CD14-positive monocyte (primary cell): ENCODE data around the gene PKNOX2. TPM values are rescaled to one million over a fixed set of nuclear protein-coding genes. Genes with fewer than 3 reads are reported as not detected.

Experiments
- DNase-seq, 3 donors: peaks; one replicate each; pipeline ENCODE4 v3.0.0-alpha.2; 2011 to 2022
- H2AFZ ChIP-seq: 2 replicates; pipeline ENCODE4 v1.6.0; 2012; ENCODE audit warnings: mild to moderate bottlenecking, low read depth, low read length, inconsistent platforms; ENCODE audit not compliant: insufficient read depth, poor library complexity, severe bottlenecking
- H3K27ac ChIP-seq, 2 donors: 1 replicate in 1 of 2; 2 replicates in 1 of 2; pipeline ENCODE4 v1.5.1; 2012 to 2013; ENCODE audit warnings: low read length in 2 of 2, control low read depth in 1 of 2, inconsistent platforms in 1 of 2, low read depth in 1 of 2, mild to moderate bottlenecking in 1 of 2
- H3K27me3 ChIP-seq, 2 donors: one replicate each; pipeline versions ENCODE4 v1.6.0 to v1.6.1; 2011 to 2013; ENCODE audit warnings: low read length in 2 of 2; ENCODE audit not compliant: control insufficient read depth in 2 of 2, insufficient read depth in 2 of 2
- H3K36me3 ChIP-seq, 2 donors: replicated peaks in 1 of 2; 1 replicate in 1 of 2; 2 replicates in 1 of 2; pipeline versions ENCODE4 v1.5.1 to v1.6.1; 2012 to 2013; ENCODE audit warnings: low read length in 2 of 2, control low read depth in 1 of 2, inconsistent platforms in 1 of 2, mild to moderate bottlenecking in 1 of 2; ENCODE audit not compliant: insufficient read depth in 2 of 2, control insufficient read depth in 1 of 2
- H3K4me1 ChIP-seq, 2 donors: 1 replicate in 1 of 2; 2 replicates in 1 of 2; pipeline versions ENCODE4 v1.5.1 to v1.6.1; 2012 to 2013; ENCODE audit warnings: low read length in 2 of 2, control low read depth in 1 of 2, inconsistent platforms in 1 of 2, mild to moderate bottlenecking in 1 of 2, moderate library complexity in 1 of 2; ENCODE audit not compliant: insufficient read depth in 2 of 2, control insufficient read depth in 1 of 2
- H3K4me2 ChIP-seq: replicated peaks from 2 replicates; pipeline ENCODE3; 2012; ENCODE audit warnings: low read length, moderate library complexity, mild to moderate bottlenecking; ENCODE audit not compliant: poor library complexity, severe bottlenecking; ENCODE audit errors: extremely low read depth
- H3K4me3 ChIP-seq, 3 experiments: fragments of 200-600 bp in 1 of 3; sonication (generic) in 1 of 3; replicated peaks in 1 of 3; 1 replicate in 2 of 3; 2 replicates in 1 of 3; pipeline ENCODE4 v1.5.1; 2011 to 2013; ENCODE audit warnings: low read length in 3 of 3, mild to moderate bottlenecking in 3 of 3, control low read depth in 2 of 3, low read depth in 2 of 3, inconsistent platforms in 1 of 3, moderate library complexity in 1 of 3
- H3K79me2 ChIP-seq: 2 replicates; pipeline ENCODE4 v1.6.0; 2012; ENCODE audit warnings: mild to moderate bottlenecking, control low read depth, inconsistent platforms, low read length, moderate library complexity; ENCODE audit not compliant: insufficient read depth
- H3K9ac ChIP-seq: 2 replicates; pipeline ENCODE4 v1.6.0; 2017; ENCODE audit warnings: low read length, mild to moderate bottlenecking; ENCODE audit not compliant: insufficient read depth, poor library complexity, severe bottlenecking
- H3K9me3 ChIP-seq, 2 donors: replicated peaks in 1 of 2; 1 replicate in 1 of 2; 2 replicates in 1 of 2; pipeline versions ENCODE4 v1.5.1 to v1.6.1; 2012 to 2013; ENCODE audit warnings: low read length in 2 of 2, control low read depth in 1 of 2; ENCODE audit not compliant: control insufficient read depth in 1 of 2, insufficient read depth in 1 of 2
- H4K20me1 ChIP-seq: 2 replicates; pipeline ENCODE4 v1.6.0; 2012; ENCODE audit warnings: mild to moderate bottlenecking, low read length, control low read depth, moderate library complexity; ENCODE audit not compliant: insufficient read depth
- H3K27ac Mint-ChIP-seq, 7 donors: one replicate each; pipeline ENCODE4 v1.8.0; 2020; ENCODE audit warnings: mild to moderate bottlenecking in 7 of 7, mixed read lengths in 7 of 7, moderate library complexity in 6 of 7, inconsistent platforms in 2 of 7
- H3K27me3 Mint-ChIP-seq, 3 donors: one replicate each; pipeline ENCODE4 v1.8.0; 2021 to 2022; ENCODE audit warnings: low read depth in 3 of 3, mild to moderate bottlenecking in 3 of 3, mixed read lengths in 3 of 3, moderate library complexity in 3 of 3, inconsistent platforms in 1 of 3
- H3K36me3 Mint-ChIP-seq, 2 donors: one replicate each; pipeline ENCODE4 v1.8.0; 2020; ENCODE audit warnings: mixed read lengths in 2 of 2, inconsistent platforms in 1 of 2, mild to moderate bottlenecking in 1 of 2
- H3K4me1 Mint-ChIP-seq: one replicate; pipeline ENCODE4 v1.8.0; 2020; ENCODE audit warnings: mild to moderate bottlenecking, mixed read lengths
- H3K4me3 Mint-ChIP-seq, 2 donors: one replicate each; pipeline ENCODE4 v1.8.0; 2020; ENCODE audit warnings: mild to moderate bottlenecking in 2 of 2, mixed read lengths in 2 of 2, moderate library complexity in 1 of 2
- H3K9me3 Mint-ChIP-seq, 7 donors: one replicate each; pipeline ENCODE4 v1.8.0; 2020 to 2022; ENCODE audit warnings: mixed read lengths in 7 of 7, mild to moderate bottlenecking in 6 of 7, moderate library complexity in 6 of 7, inconsistent platforms in 2 of 7
- CTCF ChIP-seq: fragments of 200-600 bp; IDR thresholded peaks from one replicate; pipeline ENCODE4 v1.8.0; 2022; ENCODE audit warnings: antibody characterized with exemption, mild to moderate bottlenecking
- WGBS: methylation state at CpG from one replicate; pipeline ENCODE4 v1.1.5; 2013; ENCODE audit warnings: missing lambda C conversion rate; ENCODE audit not compliant: insufficient coverage; 5-methylcytosine and 5-hydroxymethylcytosine counted together
- intact Hi-C, 2 donors: fragments of 100-400 bp; cut with micrococcal nuclease; formaldehyde crosslinking; loops; one replicate each; pipeline versions ENCODE4 v1.15.0 to v1.15.1; 2023
- polyA plus RNA-seq, 3 donors: library from polyadenylated mRNA; depleted of rRNA in 1 of 3; unstranded in 2 of 3; stranded (reverse) in 1 of 3; fragments of 300-500 nt in 2 of 3; fragments of >200 nt in 1 of 3; fragmentation: Illumina TruSeq in 2 of 3; gene quantifications; 1 replicate in 2 of 3; 2 replicates in 1 of 3; pipeline ENCODE4 v1.2.3, GENCODE V29; 2012 to 2021

Gene PKNOX2
- polyA plus RNA-seq, 3 donors, result not detected

- Mint-ChIP-seq H3K27me3 (peaks cover 28 to 52% (median 30%) of the 10 kb centered on the region in 3 donors), H3K27ac (no peak overlapping the region), H3K9me3 (peaks cover 0 to 17% (median 6%) of the 10 kb centered on the region in 7 donors), H3K4me1 (no peaks in the 10 kb centered on the region), H3K4me3 (peak overlapping the region in 1 of 2 donors; percentile 46), H3K36me3 (no peaks in the 10 kb centered on the region)
- Histone ChIP-seq H3K36me3 (no peaks in the 10 kb centered on the region), H2AFZ (no peak overlapping the region), H3K4me3 (no peak overlapping the region), H3K4me2 (no peak overlapping the region), H3K79me2 (no peaks in the 10 kb centered on the region), H3K9me3 (peaks cover 0 to 5% of the 10 kb centered on the region in 2 donors), H3K9ac (no peak overlapping the region), H3K4me1 (no peaks in the 10 kb centered on the region), H3K27me3 (peaks cover 5 to 23% of the 10 kb centered on the region in 2 donors), H4K20me1 (no peaks in the 10 kb centered on the region), H3K27ac (no peak overlapping the region)
- no peak for DNase-seq
- WGBS, result 72% methylated on average over 4 of the region's 5 CpGs
- TF ChIP-seq CTCF, result no peak
- intact Hi-C loops, result no loop called here
Observed at GRCh38 chr11:125190566-125190965, 26.0 kb downstream of the PKNOX2 start.

GRCh38 chr11:125192183-125192582 is 27.6 kb downstream of the PKNOX2 start:
- H3K4me2 ChIP-seq, result no peak overlapping the region
- H3K9ac ChIP-seq, result no peak overlapping the region
- no peak for DNase-seq
- Mint-ChIP-seq H3K4me3 (no peak overlapping the region), H3K4me1 (no peaks in the 10 kb centered on the region), H3K27me3 (peaks cover 26 to 46% (median 28%) of the 10 kb centered on the region in 3 donors), H3K27ac (no peak overlapping the region), H3K9me3 (peaks cover 0 to 12% (median 4%) of the 10 kb centered on the region in 7 donors), H3K36me3 (no peaks in the 10 kb centered on the region)
- no peak overlapping the region for H2AFZ ChIP-seq
- H3K4me1 ChIP-seq, result no peaks in the 10 kb centered on the region
- H4K20me1 ChIP-seq, result no peaks in the 10 kb centered on the region
- WGBS, result 6% methylated on average over 6 of the region's 9 CpGs
- H3K79me2 ChIP-seq, result no peaks in the 10 kb centered on the region
- H3K27me3 ChIP-seq, result peaks cover 5 to 23% of the 10 kb centered on the region in 2 donors
- intact Hi-C loops, result no loop called here
- H3K27ac ChIP-seq, result no peak overlapping the region
- H3K9me3 ChIP-seq, result peaks cover 0 to 5% of the 10 kb centered on the region in 2 donors
- H3K36me3 ChIP-seq, result no peaks in the 10 kb centered on the region
- no peak for TF ChIP-seq CTCF
- H3K4me3 ChIP-seq, result no peak overlapping the region
